ENCODE measurements around the gene ZSCAN9. TPM values are rescaled to one million over a fixed set of nuclear protein-coding genes. Genes with fewer than 3 reads are reported as not detected.

ZSCAN9 gene
- total and polyA plus RNA-seq, 2 of the 13 experiments (the other 11 are each of a cell fraction or from before 2014, with no cell fraction given), result 14.6 to 17.8 TPM

DNA sequence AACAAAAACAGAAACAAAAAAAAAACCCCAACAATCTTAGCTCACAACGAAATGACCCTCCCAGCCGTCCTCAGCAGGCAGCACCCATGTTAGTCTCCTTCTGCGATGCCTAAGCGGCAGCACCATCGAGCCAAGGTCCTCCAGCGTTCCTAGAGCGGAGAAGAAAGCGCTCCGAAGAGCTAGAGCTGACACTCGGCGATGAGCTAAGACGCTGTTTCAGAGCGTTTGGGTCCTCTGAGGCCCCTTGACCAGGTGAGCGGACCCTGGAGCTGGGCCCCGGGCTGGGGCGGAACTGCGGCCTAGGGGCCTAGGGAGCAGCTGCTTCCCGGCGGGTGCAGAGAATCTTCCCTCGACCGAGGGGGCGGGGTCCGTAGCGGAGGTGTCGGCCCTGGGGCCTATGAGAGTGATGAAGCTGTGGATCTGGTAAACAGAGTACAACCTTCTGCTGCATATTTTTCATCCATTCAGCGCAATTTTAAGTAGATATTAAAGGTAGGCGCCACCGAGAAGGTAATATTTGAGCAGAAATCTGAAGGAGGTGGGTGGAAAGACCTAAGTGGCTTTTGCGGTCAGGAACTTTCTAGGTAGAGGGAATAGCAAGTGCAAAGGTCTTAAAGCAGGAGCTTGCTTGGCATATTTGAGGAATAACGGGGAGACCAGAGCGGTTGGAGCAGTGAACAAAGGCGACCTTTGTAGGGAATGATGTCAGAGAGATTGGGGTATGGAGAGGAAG, 42.1 kb downstream of the ZSCAN9 start, which contains the start of gene ZSCAN26 (continued):
- TF ChIP-seq SOX13 (IDR thresholded peaks at IDR 0.05), result no peak
- peak in 1 of 2 experiments; percentile 33; a peak in 1 of 4 replicates for TF ChIP-seq SOX13 (CRISPR knock-in tag; conservative IDR thresholded peaks at IDR 0.05 in 1 of 2, IDR thresholded peaks at IDR 0.05 in 1 of 2)
- TF ChIP-seq, protein P1, sequence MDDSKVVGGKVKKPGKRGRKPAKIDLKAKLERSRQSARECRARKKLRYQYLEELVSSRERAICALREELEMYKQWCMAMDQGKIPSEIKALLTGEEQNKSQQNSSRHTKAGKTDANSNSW (CRISPR knock-in tag; IDR thresholded peaks at IDR 0.05; ENCODE audit: borderline replicate concordance), result no peak
- TF ChIP-seq MXI1 (IDR thresholded peaks at IDR 0.05; ENCODE audit: borderline replicate concordance, low read depth, low read length), result no peak
- peak; percentile 89; the same call in 1 of the 2 replicates for TF ChIP-seq ZNF225 (CRISPR knock-in tag; IDR thresholded peaks at IDR 0.05)
- TF ChIP-seq TGIF2 (CRISPR knock-in tag; IDR thresholded peaks at IDR 0.05), result peak; percentile 54; the same call in 1 of the 2 replicates
- TF ChIP-seq, protein P2, sequence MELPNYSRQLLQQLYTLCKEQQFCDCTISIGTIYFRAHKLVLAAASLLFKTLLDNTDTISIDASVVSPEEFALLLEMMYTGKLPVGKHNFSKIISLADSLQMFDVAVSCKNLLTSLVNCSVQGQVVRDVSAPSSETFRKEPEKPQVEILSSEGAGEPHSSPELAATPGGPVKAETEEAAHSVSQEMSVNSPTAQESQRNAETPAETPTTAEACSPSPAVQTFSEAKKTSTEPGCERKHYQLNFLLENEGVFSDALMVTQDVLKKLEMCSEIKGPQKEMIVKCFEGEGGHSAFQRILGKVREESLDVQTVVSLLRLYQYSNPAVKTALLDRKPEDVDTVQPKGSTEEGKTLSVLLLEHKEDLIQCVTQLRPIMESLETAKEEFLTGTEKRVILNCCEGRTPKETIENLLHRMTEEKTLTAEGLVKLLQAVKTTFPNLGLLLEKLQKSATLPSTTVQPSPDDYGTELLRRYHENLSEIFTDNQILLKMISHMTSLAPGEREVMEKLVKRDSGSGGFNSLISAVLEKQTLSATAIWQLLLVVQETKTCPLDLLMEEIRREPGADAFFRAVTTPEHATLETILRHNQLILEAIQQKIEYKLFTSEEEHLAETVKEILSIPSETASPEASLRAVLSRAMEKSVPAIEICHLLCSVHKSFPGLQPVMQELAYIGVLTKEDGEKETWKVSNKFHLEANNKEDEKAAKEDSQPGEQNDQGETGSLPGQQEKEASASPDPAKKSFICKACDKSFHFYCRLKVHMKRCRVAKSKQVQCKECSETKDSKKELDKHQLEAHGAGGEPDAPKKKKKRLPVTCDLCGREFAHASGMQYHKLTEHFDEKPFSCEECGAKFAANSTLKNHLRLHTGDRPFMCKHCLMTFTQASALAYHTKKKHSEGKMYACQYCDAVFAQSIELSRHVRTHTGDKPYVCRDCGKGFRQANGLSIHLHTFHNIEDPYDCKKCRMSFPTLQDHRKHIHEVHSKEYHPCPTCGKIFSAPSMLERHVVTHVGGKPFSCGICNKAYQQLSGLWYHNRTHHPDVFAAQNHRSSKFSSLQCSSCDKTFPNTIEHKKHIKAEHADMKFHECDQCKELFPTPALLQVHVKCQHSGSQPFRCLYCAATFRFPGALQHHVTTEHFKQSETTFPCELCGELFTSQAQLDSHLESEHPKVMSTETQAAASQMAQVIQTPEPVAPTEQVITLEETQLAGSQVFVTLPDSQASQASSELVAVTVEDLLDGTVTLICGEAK (IDR thresholded peaks at IDR 0.05), result 0 out of 2 replicates have a peak, but pooled peaks have one; percentile 6
- TF ChIP-seq, protein P2 (CRISPR knock-in tag; IDR thresholded peaks at IDR 0.05), result peak; percentile 77
- TF ChIP-seq CENPT (CRISPR knock-in tag; IDR thresholded peaks at IDR 0.05; ENCODE audit: low read depth), result no peak
- TF ChIP-seq ZUFSP (CRISPR knock-in tag; IDR thresholded peaks at IDR 0.05; ENCODE audit: borderline replicate concordance), result no peak
- TF ChIP-seq, protein P3, sequence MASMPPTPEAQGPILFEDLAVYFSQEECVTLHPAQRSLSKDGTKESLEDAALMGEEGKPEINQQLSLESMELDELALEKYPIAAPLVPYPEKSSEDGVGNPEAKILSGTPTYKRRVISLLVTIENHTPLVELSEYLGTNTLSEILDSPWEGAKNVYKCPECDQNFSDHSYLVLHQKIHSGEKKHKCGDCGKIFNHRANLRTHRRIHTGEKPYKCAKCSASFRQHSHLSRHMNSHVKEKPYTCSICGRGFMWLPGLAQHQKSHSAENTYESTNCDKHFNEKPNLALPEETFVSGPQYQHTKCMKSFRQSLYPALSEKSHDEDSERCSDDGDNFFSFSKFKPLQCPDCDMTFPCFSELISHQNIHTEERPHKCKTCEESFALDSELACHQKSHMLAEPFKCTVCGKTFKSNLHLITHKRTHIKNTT (CRISPR knock-in tag; IDR thresholded peaks at IDR 0.05), result no peak
- no peak for TF ChIP-seq ZKSCAN1 (IDR thresholded peaks at IDR 0.05; ENCODE audit: low read length)
- no peak for TF ChIP-seq HDAC6 (IDR thresholded peaks at IDR 0.05; ENCODE audit: low read depth, low read length)
- peak; percentile 86 for TF ChIP-seq ZNF205 (CRISPR knock-in tag; IDR thresholded peaks at IDR 0.05)
- TF ChIP-seq, protein P4, sequence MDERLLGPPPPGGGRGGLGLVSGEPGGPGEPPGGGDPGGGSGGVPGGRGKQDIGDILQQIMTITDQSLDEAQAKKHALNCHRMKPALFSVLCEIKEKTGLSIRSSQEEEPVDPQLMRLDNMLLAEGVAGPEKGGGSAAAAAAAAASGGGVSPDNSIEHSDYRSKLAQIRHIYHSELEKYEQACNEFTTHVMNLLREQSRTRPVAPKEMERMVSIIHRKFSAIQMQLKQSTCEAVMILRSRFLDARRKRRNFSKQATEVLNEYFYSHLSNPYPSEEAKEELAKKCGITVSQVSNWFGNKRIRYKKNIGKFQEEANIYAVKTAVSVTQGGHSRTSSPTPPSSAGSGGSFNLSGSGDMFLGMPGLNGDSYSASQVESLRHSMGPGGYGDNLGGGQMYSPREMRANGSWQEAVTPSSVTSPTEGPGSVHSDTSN (CRISPR knock-in tag; IDR thresholded peaks at IDR 0.05), result no peak
- TF ChIP-seq ZNF891 (CRISPR knock-in tag; IDR thresholded peaks at IDR 0.05), result peak; percentile 96
